ENCODE measurements around the gene SUN1. TPM values are rescaled to one million over a fixed set of nuclear protein-coding genes. Genes with fewer than 3 reads are reported as not detected.

Gene SUN1
- total RNA-seq, 1 experiment from 2014 or later, result 126 TPM

DNA sequence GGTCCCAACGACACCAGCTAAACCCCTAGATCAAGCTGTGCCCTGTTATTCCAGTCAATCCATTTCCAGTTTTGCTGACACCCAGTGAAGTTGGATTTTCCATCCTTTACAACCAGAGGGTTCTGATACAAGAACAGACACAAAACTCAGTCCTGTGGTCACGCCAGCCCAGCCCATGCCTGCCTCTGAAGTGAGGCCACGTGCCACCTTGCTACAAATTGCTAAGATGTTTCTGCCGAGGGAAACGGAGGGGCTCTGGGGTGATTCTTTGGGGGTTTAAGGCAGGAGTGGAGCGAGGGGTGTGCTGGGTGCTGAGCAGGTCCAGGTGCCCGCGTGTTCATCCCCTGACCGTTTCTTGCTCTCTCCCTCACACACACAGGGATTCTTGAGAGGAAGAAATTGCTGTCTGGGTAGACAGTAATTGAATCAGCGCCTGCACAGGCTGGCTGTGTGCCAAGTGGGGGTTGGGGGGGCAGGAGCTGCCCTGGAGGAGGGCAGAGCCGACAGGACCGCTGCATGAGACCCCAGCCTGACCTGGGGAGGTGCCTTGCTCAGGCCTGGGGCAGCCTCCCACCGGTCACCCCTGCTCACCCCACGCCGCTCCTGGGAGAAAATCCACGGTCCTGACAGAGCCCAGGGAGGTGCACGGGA lies 84.1 kb downstream of the SUN1 start:
- CTCF ChIA-PET, result no interaction called here

GRCh38 chr7:917255-918117 lies 85.2 kb downstream of the SUN1 start:
- DNase-seq (ENCODE audit: unreplicated experiment), result no peak
- no TSS peak for BruUV-seq (replicated peaks)
- no peak overlapping the region for H3K27ac Mint-ChIP-seq (ENCODE audit: low read depth, unreplicated experiment)
- ChIA-PET POLR2A (interaction anchor here (1.1 kb wide), 1 partner anchor 36 kb away, joined by 4 read pairs; no protein-coding TSS in a partner anchor), CTCF (interaction anchor here (0.5 to 1.1 kb wide), 2 partner anchors 33 to 45 kb away, joined by 3 to 4 read pairs; no protein-coding TSS in a partner anchor)
- no peaks in the 10 kb centered on the region for H3K36me3 Mint-ChIP-seq (ENCODE audit: insufficient read depth, unreplicated experiment)
- H3K4me1 Mint-ChIP-seq (ENCODE audit: insufficient read depth, unreplicated experiment), result peaks cover 7% of the 10 kb centered on the region
- H3K9me3 Mint-ChIP-seq (ENCODE audit: unreplicated experiment), result no peaks in the 10 kb centered on the region
- intact Hi-C loops (cut with micrococcal nuclease), result no loop called here
- no peak for TF ChIP-seq CTCF (IDR thresholded peaks at IDR 0.05; ENCODE audit: unreplicated experiment)
- no peaks in the 10 kb centered on the region for H3K27me3 Mint-ChIP-seq (ENCODE audit: insufficient read depth, unreplicated experiment)
- H3K4me3 Mint-ChIP-seq (ENCODE audit: unreplicated experiment), result no peak overlapping the region

More for the DNA sequence above, 84.1 kb downstream of the SUN1 start:
- intact Hi-C loops (cut with micrococcal nuclease), result no loop called here
- H3K4me3 Mint-ChIP-seq (ENCODE audit: unreplicated experiment), result no peak overlapping the region
- DNase-seq (ENCODE audit: unreplicated experiment), result no peak
- H3K27me3 Mint-ChIP-seq (ENCODE audit: insufficient read depth, unreplicated experiment), result no peaks in the 10 kb centered on the region
- POLR2A ChIA-PET, result no interaction called here
- no peak for TF ChIP-seq CTCF (IDR thresholded peaks at IDR 0.05; ENCODE audit: unreplicated experiment)
- H3K4me1 Mint-ChIP-seq (ENCODE audit: insufficient read depth, unreplicated experiment), result peaks cover 7% of the 10 kb centered on the region
- no peaks in the 10 kb centered on the region for H3K9me3 Mint-ChIP-seq (ENCODE audit: unreplicated experiment)
- no TSS peak for BruUV-seq (replicated peaks)
- H3K27ac Mint-ChIP-seq (ENCODE audit: low read depth, unreplicated experiment), result no peak overlapping the region
- no peaks in the 10 kb centered on the region for H3K36me3 Mint-ChIP-seq (ENCODE audit: insufficient read depth, unreplicated experiment)

DNA sequence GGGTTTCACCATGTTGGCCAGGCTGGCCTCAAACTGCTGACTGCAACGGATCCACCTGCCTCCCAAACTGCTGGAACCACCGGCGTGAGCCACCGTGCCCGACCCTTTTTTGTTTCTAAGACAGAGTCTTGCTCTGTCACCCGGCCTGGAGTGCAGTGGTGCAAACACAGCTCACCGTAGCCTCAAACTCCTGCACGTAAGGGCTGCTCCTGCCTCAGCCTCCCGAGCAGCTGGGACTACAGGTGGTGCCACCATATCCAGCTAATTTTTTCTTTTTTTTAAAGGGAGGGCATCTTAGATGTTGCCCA lies 85.8 kb downstream of the SUN1 start:
- BruUV-seq (replicated peaks), result no TSS peak
- TF ChIP-seq CTCF (IDR thresholded peaks at IDR 0.05; ENCODE audit: unreplicated experiment), result no peak
- H3K4me3 Mint-ChIP-seq (ENCODE audit: unreplicated experiment), result no peak overlapping the region
- no peaks in the 10 kb centered on the region for H3K27me3 Mint-ChIP-seq (ENCODE audit: insufficient read depth, unreplicated experiment)
- ChIA-PET CTCF (interaction anchor here (0.5 to 1.1 kb wide), 3 partner anchors 32 to 147 kb away, joined by 3 to 4 read pairs (median 3); no protein-coding TSS in a partner anchor), POLR2A (interaction anchor here (1.1 kb wide), 1 partner anchor 35 kb away, joined by 4 read pairs; no protein-coding TSS in a partner anchor)
- H3K4me1 Mint-ChIP-seq (ENCODE audit: insufficient read depth, unreplicated experiment), result peaks cover 7% of the 10 kb centered on the region
- DNase-seq (ENCODE audit: unreplicated experiment), result no peak
- H3K27ac Mint-ChIP-seq (ENCODE audit: low read depth, unreplicated experiment), result no peak overlapping the region
- no peaks in the 10 kb centered on the region for H3K36me3 Mint-ChIP-seq (ENCODE audit: insufficient read depth, unreplicated experiment)
- intact Hi-C loops (cut with micrococcal nuclease), result no loop called here
- no peaks in the 10 kb centered on the region for H3K9me3 Mint-ChIP-seq (ENCODE audit: unreplicated experiment)

- no peak overlapping the region for H3K27ac Mint-ChIP-seq (ENCODE audit: low read depth, unreplicated experiment)
- no peaks in the 10 kb centered on the region for H3K9me3 Mint-ChIP-seq (ENCODE audit: unreplicated experiment)
- intact Hi-C loops (cut with micrococcal nuclease), result no loop called here
- H3K36me3 Mint-ChIP-seq (ENCODE audit: insufficient read depth, unreplicated experiment), result no peaks in the 10 kb centered on the region
- H3K4me1 Mint-ChIP-seq (ENCODE audit: insufficient read depth, unreplicated experiment), result peaks cover 4% of the 10 kb centered on the region
- ChIA-PET CTCF (interaction anchor here (0.6 kb wide), 1 partner anchor 147 kb away, joined by 3 read pairs; no protein-coding TSS in a partner anchor), POLR2A (interaction anchor here (1.1 kb wide), 1 partner anchor 34 kb away, joined by 4 read pairs; no protein-coding TSS in a partner anchor)
- BruUV-seq (replicated peaks), result no TSS peak
- TF ChIP-seq CTCF (IDR thresholded peaks at IDR 0.05; ENCODE audit: unreplicated experiment), result no peak
- DNase-seq (ENCODE audit: unreplicated experiment), result no peak
- no peak overlapping the region for H3K4me3 Mint-ChIP-seq (ENCODE audit: unreplicated experiment)
- H3K27me3 Mint-ChIP-seq (ENCODE audit: insufficient read depth, unreplicated experiment), result no peaks in the 10 kb centered on the region
Measured at GRCh38 chr7:918441-919113, 86.3 kb downstream of the SUN1 start.

Data from MCF 10A (cell line).